GM12878 (cell line): ENCODE measurements around the gene TPO. TPM values are rescaled to one million over a fixed set of nuclear protein-coding genes. Genes with fewer than 3 reads are reported as not detected.

Source experiments
- ATAC-seq: fragments of 200-7000 bp; cut with Tn5 transposase; 3 replicates; pipeline ENCODE4 v1.9.1; 2020; ENCODE audit warnings: mild to moderate bottlenecking, moderate library complexity
- BruUV-seq: library from RNA; stranded (reverse); fragments of 400-500 nt; replicated peaks from 2 replicates; lab custom pipeline; 2021; lab: Mats Ljungman, UMichigan
- CTCF ChIA-PET: fragments of 300-600 bp; sonication (Branson Sonifier 250); formaldehyde crosslinking; extraction: SDS; loops from one replicate; lab custom pipeline; 2021; ENCODE audit warnings: inconsistent platforms; lab: Yijun Ruan, JAX
- POLR2A ChIA-PET: fragments of 350-600 bp; formaldehyde crosslinking; extraction: SDS; loops from one replicate; lab custom pipeline; 2021; ENCODE audit warnings: inconsistent platforms; lab: Charles Lee
- RAD21 ChIA-PET: fragments of 300-600 bp; sonication (Branson Sonifier 250); formaldehyde crosslinking; loops from one replicate; lab custom pipeline; 2023; ENCODE audit warnings: antibody characterized with exemption; ENCODE audit not compliant: unreplicated experiment; lab: Charles Lee
- SMC1A ChIA-PET: fragments of 300-600 bp; sonication (Branson Sonifier 250); formaldehyde crosslinking; loops from one replicate; lab custom pipeline; 2023; ENCODE audit not compliant: unreplicated experiment, uncharacterized antibody; lab: Charles Lee
- DNase-seq: peaks from one replicate; pipeline ENCODE4 v3.0.0-alpha.2; 2011; ENCODE audit warnings: low read depth, low spot score
- FAIRE-seq: peaks from 3 replicates; lab custom pipeline; 2011; peaks lifted over from hg19 to GRCh38; lab: Jason Lieb, UNC
- H2AFZ ChIP-seq: 2 replicates; pipeline ENCODE4 v1.6.0; 2011; ENCODE audit warnings: low read depth, low read length, control low read depth; ENCODE audit not compliant: control insufficient read depth
- H3K27ac ChIP-seq: 2 replicates; pipeline ENCODE4 v1.5.1; 2011; ENCODE audit warnings: control low read depth; ENCODE audit not compliant: control insufficient read depth, insufficient read depth
- H3K27me3 ChIP-seq, 2 experiments: replicated peaks in 1 of 2; 2 replicates each; pipeline versions ENCODE4 v1.6.0 to v1.6.1; 2011; ENCODE audit warnings: low read length in 1 of 2; ENCODE audit not compliant: control insufficient read depth in 2 of 2, insufficient read depth in 2 of 2
- H3K36me3 ChIP-seq, 2 experiments: 2 replicates each; pipeline ENCODE4 v1.5.1; 2011; ENCODE audit warnings: low read length in 1 of 2; ENCODE audit not compliant: control insufficient read depth in 2 of 2, insufficient read depth in 2 of 2
- H3K4me1 ChIP-seq: 2 replicates; pipeline ENCODE4 v1.6.1; 2011; ENCODE audit warnings: mild to moderate bottlenecking, low read length, moderate library complexity, mixed read lengths; ENCODE audit not compliant: control insufficient read depth, insufficient read depth
- H3K4me2 ChIP-seq: 2 replicates; pipeline ENCODE4 v1.6.0; 2011; ENCODE audit warnings: control low read depth; ENCODE audit not compliant: control insufficient read depth, insufficient read depth
- H3K4me3 ChIP-seq: fragments of 200-600 bp; sonication (generic); 2 replicates; pipeline ENCODE4 v1.5.1; 2016
- H3K79me2 ChIP-seq: 2 replicates; pipeline ENCODE4 v1.6.0; 2011; ENCODE audit warnings: low read length; ENCODE audit not compliant: control insufficient read depth, insufficient read depth
- H3K9ac ChIP-seq: 2 replicates; pipeline ENCODE4 v1.8.0; 2011; ENCODE audit warnings: low read length, control low read depth, mixed read lengths; ENCODE audit not compliant: control insufficient read depth, insufficient read depth
- H3K9me3 ChIP-seq: replicated peaks from 3 replicates; pipeline ENCODE4 v1.5.1; 2011; ENCODE audit warnings: mild to moderate bottlenecking, low read length; ENCODE audit not compliant: control insufficient read depth, insufficient read depth
- H4K20me1 ChIP-seq: 2 replicates; pipeline ENCODE4 v1.6.0; 2011; ENCODE audit not compliant: control insufficient read depth, insufficient read depth
- ATF7 ChIP-seq: fragments of 450-650 bp; IDR thresholded peaks from 2 replicates; pipeline ENCODE4 v1.6.1; 2016; ENCODE audit warnings: low read depth, mild to moderate bottlenecking
- BMI1 ChIP-seq: fragments of 450-650 bp; IDR thresholded peaks from 2 replicates; pipeline ENCODE4 v1.6.1; 2016; ENCODE audit warnings: mild to moderate bottlenecking, moderate library complexity, borderline replicate concordance
- CBX3 ChIP-seq: fragments of 200-600 bp; sonication (generic); IDR thresholded peaks from 2 replicates; pipeline ENCODE4 v1.6.1; 2016; ENCODE audit warnings: low read depth, borderline replicate concordance
- EGR1 ChIP-seq, 2 experiments: IDR thresholded peaks; 1 replicate in 1 of 2; 2 replicates in 1 of 2; pipeline ENCODE4 v1.6.1; 2011 to 2012; ENCODE audit warnings: low read depth in 2 of 2, low read length in 2 of 2, borderline replicate concordance in 1 of 2, mild to moderate bottlenecking in 1 of 2, moderate library complexity in 1 of 2
- GATAD2B ChIP-seq: fragments of 450-650 bp; conservative IDR thresholded peaks from 2 replicates; pipeline ENCODE4 v1.6.1; 2017; ENCODE audit warnings: low read depth, mild to moderate bottlenecking, moderate library complexity
- MXI1 ChIP-seq: fragments of 150-350 bp; IDR thresholded peaks from 2 replicates; pipeline ENCODE4 v1.6.1; 2011; ENCODE audit warnings: low read depth, mild to moderate bottlenecking, inconsistent platforms, low read length, improper control_type of control experiment
- NR2C2 ChIP-seq: IDR thresholded peaks from 2 replicates; pipeline ENCODE4 v1.6.1; 2011; ENCODE audit warnings: borderline replicate concordance, low read depth; ENCODE audit not compliant: control insufficient read depth, insufficient read length
- RB1 ChIP-seq: fragments of 450-650 bp; formaldehyde crosslinking; IDR thresholded peaks from 2 replicates; pipeline ENCODE4 v1.6.1; 2017; ENCODE audit warnings: mild to moderate bottlenecking, borderline replicate concordance
- WGBS: methylation state at CpG from one replicate; pipeline ENCODE4 v1.1.6; 2016; ENCODE audit warnings: low lambda C conversion rate; ENCODE audit not compliant: insufficient replicate concordance, insufficient coverage; ENCODE audit errors: missing lambda C conversion rate; 5-methylcytosine and 5-hydroxymethylcytosine counted together
- in situ Hi-C: fragments of 300-500 bp; cut with MboI; formaldehyde crosslinking; loops from 9 replicates; pipeline ENCODE4 v1.14.3; 2018; ENCODE audit warnings: mixed read lengths
- intact Hi-C: fragments of 100-400 bp; cut with micrococcal nuclease; formaldehyde crosslinking; loops from one replicate; pipeline ENCODE4 v1.14.2; 2022; ENCODE audit not compliant: unreplicated experiment
- polyA plus RNA-seq, 11 experiments: library from polyadenylated mRNA; depleted of rRNA in 4 of 11; unstranded in 6 of 11; stranded (reverse) in 5 of 11; fragments of >200 nt; fragmentation: Nextera tagmentation in 4 of 11; fragmentation: Illumina TruSeq in 1 of 11; extraction: Ambion mirVana in 4 of 11; extraction: Trizol in 1 of 11; gene quantifications; 1 replicate in 1 of 11; 2 replicates in 10 of 11; pipeline versions ENCODE4 v1.2.1 to v1.2.3, GENCODE V29; 2011 to 2016; ENCODE audit warnings: inconsistent platforms in 2 of 11, missing spikeins in 2 of 11, low read depth in 1 of 11
- total RNA-seq, 4 experiments: library from RNA; depleted of rRNA in 3 of 4; stranded (reverse); fragments of >200 nt in 3 of 4; fragmentation: Illumina TruSeq in 1 of 4; extraction: Trizol in 1 of 4; gene quantifications; 2 replicates each; pipeline versions ENCODE4 v1.2.1 to v1.2.3, GENCODE V29; 2013 to 2021

Gene TPO
- total and polyA plus RNA-seq, 10 of the 15 experiments (the other 5 are each of a cell fraction or from before 2014, with no cell fraction given) = 0.07 to 0.11 TPM; not detected in 8

DNA sequence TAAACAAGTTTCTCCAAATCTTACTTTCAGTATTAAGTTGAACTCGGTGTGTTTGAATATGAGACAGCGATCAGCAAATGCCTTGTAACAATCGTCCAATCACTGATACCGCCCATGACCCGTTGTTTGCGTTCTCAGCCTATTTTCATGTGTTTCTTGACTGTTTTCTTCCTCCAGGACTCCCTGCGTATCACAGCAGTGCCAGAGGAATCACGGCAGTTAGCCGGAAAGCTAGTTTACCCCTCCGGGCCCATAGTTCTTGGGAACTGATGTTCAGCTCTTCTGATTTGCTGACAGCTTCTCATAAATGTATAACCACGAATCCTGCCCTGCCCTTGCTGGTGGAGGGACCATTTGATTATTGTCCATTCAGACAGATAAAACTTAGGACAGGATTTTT, 42.2 kb upstream of the TPO start (continued):
- TF ChIP-seq NR2C2 (no peak), GATAD2B (no peak), EGR1 (IDR thresholded peaks at IDR 0.05; ENCODE audit: borderline replicate concordance in 1 of 2, low read depth in 2 of 2, low read length in 2 of 2) (no peak)

DNA sequence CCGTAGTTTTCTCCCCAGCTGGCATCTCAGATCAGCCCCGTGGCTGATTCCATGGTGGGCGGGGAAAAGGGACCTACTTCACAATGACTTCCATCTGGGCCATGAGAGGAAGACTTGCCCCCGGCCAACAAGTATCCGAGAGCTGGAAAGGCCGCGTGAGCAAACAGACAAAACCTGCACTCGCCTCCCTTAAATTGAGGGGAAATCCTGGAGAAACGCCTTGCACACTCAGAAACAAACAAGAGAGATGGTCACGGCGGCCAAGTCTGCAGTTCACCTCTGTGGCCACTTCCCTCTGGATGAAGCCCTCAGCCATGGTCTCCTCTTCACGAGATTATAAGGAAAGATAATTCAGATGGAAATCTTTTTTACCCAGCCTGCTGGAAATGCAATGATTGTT, 39.4 kb upstream of the TPO start:
- SMC1A ChIA-PET = no interaction called here
- no peak for DNase-seq
- no peak for FAIRE-seq
- no peak overlapping the region for H2AFZ ChIP-seq
- WGBS = 46% methylated on average over 12 of the region's 12 CpGs
- no peak for ATAC-seq
- H4K20me1 ChIP-seq = no peaks in the 10 kb centered on the region
- in situ Hi-C loops = no loop called here
- TF ChIP-seq ATF7 = no peak
- no peak for TF ChIP-seq MXI1
- no peak for TF ChIP-seq BMI1
- no peak for TF ChIP-seq CBX3
- TF ChIP-seq RB1 = no peak
- TF ChIP-seq GATAD2B = no peak
- TF ChIP-seq, all 136 proteins: peak for 0
- intact Hi-C loops = no loop called here
- Histone ChIP-seq H3K9me3 (no peaks in the 10 kb centered on the region; the same call in 2 of the 3 replicates), H3K4me2 (no peak overlapping the region), H3K36me3 (no peaks in the 10 kb centered on the region), H3K27ac (no peak overlapping the region), H3K79me2 (no peaks in the 10 kb centered on the region), H3K4me1 (no peaks in the 10 kb centered on the region), H3K4me3 (no peak overlapping the region), H3K27me3 (no peaks in the 10 kb centered on the region), H3K9ac (no peak overlapping the region)
- CTCF ChIA-PET = no interaction called here
- RAD21 ChIA-PET = no interaction called here
- BruUV-seq = no TSS peak
- POLR2A ChIA-PET = no interaction called here
